GM21619 (cell line): ENCODE measurements around the gene ARHGAP6.
A peak's percentile ranks its signal among the peaks of the same experiment; 100 is the strongest.
"Not testable (repeated sequence)": the region's sequence is repeated elsewhere in the genome, so short reads cannot be mapped to it uniquely, and the experiment has no call there.

Source experiments
- ATAC-seq: cut with Tn5 transposase; IDR thresholded peaks from one replicate; pipeline ENCODE4 v1.9.1; 2021; ENCODE audit not compliant: unreplicated experiment

The ARHGAP6 gene

DNA sequence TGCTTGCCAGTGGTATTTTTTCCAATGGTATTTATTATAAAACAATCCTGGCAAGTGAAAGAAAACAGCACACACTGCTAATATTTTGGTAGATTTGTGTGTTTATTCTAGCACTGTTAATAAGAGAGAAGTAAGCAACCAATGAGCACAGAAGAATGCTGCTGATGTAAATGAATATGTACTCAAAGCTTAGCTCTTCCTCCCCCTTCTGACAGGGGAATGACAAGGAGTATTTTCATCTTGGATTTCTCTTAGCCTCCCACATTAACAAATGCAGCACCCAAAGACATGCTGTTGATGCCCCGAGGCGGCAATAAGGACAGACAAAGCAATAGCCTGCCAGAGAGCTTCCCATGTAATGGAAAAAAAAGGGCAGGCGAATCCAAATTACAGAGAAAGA, 18.6 kb downstream of the ARHGAP6 start:
- ATAC-seq, result no peak

DNA sequence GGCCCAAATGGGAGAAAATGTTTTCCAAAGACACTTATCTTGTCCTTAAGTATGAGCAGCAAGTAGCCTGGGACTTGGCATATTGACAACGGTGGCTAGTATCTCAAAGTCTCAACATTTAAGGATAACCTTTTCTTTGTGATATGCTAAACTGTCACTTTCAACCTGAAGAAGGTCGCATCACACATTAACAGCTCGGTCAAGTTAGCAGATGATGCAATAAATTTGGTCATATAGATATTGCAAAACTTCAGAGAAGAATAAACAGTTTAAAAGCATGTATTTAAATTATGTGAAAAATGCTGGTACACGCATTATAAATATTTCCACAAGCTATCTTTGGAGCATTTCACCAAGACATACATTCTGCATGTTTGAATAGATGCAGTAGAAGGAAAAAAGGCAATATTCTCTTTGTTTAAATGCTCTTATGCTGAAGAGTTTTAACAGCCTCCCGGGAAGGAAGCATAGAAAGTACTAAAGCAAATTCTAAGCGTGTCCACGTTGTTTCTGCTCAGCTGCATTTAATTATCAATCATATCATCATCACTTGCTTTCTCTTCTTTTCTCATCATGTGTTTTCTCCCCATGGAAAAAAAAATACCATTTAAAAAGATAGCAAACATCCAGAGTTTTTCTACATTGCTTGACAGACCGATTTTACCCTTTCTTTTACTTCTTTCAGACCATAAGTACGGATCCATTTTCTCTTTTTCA, 24.2 kb downstream of the ARHGAP6 start:
- no peak for ATAC-seq

DNA sequence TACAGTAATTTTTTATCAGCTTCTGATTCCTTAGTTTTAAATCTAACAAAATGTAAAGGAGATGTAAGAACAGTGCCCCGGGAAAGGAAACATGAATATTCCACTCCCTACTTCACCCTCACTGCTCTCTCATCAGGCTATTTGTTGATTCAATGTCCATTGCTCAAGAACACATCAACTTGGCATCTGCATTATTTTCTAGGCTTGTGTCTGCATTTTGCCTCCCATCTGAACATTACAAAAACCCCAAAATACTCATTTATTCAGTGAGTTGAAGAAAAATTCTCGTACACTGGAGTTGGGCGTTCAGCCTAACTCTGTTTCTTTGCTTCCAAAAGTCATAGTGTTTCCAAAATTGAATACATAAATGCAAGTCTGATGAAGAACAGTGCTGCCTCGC, 25.6 kb downstream of the ARHGAP6 start:
- no peak for ATAC-seq

DNA sequence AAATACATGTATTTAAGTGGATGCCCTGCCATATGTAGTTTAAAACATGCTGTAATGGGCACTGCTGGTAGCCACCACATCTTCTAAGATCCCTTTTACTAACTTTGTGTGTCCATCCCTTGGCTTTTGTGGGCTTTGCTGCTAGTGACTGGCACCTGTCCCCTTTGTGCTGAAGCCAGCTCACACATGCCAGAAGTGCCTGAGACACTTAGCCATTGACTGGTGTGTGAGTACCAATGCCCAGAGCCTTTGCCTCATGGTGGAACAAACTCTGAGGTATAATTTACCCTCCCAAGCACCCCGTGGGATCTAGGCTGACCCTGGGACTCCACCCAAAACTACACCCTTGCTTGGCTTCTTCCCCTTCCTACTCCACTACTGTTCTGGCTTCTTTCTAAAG, 33.0 kb downstream of the ARHGAP6 start:
- no peak for ATAC-seq

DNA sequence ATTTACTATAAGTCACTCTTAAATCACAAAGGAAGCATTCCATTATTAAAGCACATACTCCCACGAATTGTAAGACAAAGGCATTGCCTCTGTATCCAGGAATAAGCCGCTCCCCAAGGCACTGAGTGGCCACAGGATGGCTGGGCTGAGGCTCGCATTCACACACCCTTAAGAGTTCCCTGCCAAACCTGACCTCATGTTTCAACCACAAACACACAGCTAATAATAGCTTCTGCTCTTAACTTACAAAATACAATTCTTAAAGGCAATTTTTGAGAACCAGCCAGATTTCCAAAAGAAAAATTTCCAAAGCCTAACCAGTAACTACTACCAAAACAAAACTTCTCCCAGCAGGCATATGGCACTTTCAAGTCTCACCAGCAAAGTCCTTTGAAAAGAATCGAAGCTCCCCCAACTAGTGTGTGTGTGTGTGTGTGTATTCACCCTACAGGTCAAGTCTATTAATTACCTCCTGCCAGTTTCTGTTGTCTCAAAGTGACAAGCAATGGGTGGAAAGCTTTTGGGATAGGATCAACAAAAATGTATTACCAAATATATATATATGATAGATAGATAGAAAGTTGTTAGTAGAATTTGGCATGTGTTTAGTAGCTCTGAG, 36.0 kb downstream of the ARHGAP6 start:
- peak; percentile 67 for ATAC-seq

DNA sequence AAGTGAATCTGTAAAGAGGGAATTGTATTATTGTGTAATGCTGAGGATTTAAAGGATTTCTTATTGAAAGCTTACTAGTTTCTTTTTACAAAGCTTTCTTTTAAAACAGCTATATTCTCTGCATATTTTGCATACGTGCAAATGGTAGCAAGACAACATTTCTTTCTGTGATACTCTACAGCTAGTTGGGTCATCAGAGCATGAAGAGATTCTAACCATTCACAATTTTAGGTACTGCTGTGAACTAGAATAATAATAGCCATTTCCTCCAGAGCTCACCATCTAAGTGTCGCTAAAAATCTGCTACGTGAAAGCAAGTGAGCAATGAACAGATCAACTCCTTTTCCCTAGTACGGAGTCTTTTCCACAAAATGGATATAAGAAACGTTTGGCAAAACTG, 37.3 kb downstream of the ARHGAP6 start:
- no peak for ATAC-seq

DNA sequence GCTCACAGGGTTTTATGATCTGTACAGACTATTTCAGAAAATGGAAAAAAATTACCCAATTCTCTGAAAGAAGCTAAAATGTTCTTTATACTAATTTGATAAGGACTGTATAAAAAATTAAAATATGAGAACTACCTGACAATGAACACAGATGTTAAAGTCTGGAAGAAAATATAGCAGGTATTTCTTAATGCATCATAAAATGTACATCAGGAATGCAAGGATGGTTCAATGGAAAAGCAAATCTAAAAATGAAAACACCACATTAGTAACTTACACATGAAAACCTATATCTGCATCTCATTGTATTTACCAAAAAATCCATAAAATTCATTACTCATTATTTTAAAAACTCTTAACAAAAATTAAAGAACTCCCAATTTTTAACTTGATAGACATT, 39.4 kb downstream of the ARHGAP6 start:
- ATAC-seq, result no peak

DNA sequence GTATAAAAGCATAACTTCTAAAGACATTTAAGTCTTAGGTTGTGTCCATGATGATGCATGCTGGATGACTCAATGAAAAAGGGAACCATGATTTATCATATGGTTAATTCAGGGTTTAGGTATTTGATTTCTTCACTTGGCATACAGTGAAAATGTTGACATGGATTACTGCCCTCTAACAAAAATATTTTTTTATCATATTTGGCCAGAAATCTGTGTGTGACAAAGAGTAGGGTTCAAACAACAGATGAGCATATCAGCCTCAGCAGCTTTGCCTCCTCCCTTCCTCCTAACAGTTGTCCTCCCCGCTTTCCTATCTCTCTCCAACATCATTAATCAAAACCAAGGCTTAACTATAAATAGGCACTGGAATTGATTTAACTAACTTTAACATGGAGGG, 46.3 kb downstream of the ARHGAP6 start:
- ATAC-seq, result no peak

DNA sequence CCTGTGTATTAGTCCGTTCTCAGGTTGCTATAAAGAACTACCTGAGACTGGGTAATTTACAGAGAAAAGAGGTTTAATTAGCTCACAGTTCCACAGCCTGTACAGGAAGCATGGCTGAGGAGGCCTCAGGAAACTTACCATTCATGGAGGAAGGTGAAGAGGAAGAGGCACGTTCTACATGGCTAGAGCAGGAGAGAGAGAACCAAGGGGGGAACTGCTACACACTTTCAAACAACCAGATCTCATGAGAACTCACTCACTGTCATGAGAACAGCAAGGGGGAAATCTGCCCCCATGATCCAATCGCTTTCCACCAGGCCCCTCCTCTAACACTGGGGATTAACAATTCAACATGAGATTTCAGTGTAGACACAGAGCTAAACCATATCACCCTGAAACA, 51.5 kb downstream of the ARHGAP6 start:
- ATAC-seq, result not testable (repeated sequence)

DNA sequence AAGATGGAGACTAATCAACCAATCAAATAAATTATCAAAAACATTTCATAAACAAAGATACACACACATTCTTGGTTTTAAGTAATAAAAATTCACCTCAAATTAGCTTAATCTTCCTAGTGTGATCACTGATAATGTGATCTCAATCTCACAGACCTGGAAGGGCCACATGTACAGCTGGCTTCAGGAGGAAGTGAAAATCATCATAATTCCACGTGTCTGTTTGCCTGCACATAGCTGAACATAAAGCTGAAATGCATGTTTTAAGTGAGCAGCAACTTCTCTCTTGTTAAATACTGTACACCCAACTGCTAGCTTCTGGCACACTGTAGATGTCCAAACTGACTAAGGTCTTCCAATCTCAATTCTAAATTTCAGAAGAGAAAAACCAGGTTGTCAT, 53.8 kb downstream of the ARHGAP6 start:
- no peak for ATAC-seq

DNA sequence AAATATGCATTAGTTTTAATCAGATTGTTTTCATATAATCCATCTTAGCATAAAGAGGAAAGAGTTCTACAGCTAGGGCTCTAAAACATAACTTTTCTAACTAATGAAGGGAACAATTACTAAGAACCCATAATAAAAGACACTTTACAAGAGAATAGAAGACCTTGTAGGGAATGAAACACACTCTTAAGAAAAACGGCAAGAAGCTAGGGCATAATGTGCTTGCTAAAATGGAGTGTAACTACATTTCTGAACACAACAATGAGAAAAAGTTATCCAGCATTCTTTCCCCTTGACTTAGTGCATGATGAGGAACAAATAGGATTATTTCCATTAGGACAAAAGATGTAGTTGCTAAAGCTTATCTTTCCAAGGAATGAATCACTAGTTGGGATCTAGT, 54.6 kb downstream of the ARHGAP6 start:
- ATAC-seq, result no peak

DNA sequence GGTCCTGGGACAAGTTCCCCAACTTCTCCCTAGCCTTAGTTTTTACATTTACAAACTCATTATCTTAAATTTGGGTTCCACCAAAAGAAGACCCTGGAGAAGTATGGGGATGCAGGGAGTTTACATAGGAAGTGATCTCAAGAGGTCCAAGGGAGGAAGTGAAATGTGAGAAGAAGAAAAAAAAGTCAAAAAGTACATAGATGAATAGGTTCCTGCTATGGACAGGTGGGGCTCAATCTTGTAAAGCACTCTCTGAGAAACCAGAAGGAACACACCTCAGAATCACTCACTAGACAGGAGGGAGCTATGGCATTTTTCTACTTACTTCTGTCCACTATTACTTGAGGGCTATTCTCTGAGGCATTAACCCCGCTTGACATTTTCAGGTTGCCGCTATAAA, 56.6 kb downstream of the ARHGAP6 start:
- ATAC-seq, result no peak

DNA sequence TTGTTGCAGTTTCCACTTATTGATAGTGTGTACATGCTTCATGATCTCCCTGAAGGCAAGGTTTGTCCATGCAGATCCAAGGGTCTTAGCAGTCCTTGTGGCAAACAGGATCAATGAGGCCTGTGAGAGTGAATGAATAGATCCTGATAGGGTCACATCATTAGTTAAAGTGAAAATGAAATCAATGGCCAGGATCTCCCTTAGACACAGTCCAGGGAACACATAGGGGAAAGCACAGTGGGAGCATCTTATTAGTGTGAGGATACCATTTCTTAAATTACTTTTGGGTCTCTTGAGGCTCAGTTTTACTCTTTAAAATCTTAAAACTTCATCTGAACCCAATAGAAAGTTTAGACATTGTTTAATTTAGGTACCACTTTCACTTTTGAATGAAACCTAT, 59.3 kb downstream of the ARHGAP6 start:
- ATAC-seq, result no peak

DNA sequence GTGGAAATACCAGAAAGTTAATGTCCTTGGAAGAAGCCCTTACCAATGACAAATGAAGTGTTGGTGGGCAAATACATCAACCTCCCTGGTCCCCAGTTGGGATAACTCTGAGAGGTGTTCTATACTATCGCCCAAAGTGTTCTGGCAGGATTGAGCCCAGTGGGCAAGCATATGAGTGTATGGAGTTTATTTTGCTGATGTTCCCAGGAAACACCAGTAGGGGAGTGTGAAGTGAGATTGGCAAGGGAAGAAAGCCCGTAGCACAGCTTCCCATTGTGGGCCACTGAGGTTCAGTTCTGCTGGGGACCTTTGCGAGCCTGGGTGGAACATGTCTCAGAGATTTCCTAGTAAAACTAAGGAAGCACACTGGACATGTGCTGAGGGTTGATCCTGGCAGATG, 65.1 kb downstream of the ARHGAP6 start:
- no peak for ATAC-seq

DNA sequence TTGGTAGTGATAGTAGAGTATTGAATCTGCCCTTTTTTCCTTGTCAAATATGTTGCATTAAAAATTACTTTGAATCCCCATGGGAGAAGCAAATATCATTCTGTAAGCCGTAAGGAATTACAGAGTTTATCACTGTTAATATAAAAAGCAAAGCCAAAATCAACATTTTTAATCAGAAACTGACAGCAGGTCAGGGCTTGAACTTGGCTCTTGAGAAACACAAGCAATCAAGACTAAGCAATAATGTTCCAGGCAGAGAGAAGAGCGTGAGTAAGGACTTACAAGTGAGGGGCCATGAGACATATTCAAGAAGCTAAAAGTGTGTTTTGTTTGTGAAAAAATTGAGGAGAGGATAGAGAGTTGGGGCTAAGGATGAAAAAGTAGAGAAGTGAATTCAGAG, 68.2 kb downstream of the ARHGAP6 start:
- no peak for ATAC-seq

DNA sequence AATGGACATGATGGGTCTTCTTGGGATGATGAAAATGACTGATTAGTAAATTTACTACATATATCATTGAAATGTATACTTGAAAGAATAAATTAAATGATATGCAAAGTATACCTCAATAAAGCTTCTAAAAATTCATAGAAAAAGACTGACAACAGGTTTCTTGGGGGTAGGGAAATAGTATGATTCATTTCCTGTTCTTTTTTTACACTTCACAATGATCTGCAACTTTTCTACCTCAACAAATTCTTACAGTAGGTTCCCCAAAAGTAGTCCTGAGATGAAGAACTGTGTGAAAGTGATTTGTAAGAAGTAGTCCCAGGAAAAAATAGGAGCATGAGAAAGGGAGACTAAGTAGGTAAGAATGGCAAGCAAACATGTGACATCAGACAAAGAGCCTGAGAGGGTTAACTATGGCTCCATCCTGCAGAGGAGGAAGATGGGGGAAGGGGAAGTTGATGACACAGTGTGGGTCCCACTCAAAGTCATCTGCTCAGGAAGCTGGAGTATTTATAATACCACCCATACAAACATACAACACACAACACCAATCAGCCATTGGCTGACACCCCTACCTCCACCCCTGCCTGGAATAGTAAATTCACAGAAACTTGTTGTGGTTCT, 73.9 kb downstream of the ARHGAP6 start:
- ATAC-seq, result no peak

DNA sequence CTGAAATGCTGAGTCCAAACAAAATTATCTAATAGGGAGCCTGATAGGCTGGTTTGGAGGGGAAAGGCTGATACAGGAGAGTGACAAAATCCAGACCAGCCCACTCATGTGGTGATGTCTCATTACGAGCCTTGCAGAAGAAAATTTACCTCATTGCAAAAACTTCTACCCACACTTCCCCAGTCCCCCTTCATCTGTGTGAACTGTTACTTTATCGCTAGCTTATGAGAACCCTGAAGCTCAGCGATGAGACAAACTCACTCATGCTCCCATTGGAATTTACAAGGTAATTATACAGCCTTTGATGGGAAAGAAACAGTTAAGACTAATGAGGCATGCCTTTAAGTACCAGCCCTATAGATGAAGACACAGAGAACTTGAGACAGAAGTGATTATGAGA, 76.1 kb downstream of the ARHGAP6 start:
- ATAC-seq, result no peak

DNA sequence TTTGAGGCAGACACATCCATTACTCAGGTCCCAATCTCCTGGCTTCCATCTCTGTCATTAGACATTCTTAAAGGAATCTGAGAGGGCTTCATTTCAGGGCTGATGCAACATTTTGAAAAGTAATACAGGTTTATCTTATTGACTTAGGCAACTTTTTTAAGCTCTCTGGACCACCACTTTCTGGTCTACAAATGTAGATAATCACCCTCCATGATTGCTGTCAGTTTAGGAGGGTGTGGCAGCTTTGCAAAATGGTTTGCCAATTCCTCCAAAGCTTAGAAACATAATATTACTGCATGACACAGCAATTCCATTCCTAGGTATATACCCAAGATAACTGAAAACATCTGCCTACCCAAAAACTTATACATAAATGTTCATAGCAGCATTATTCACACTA, 77.6 kb downstream of the ARHGAP6 start:
- no peak for ATAC-seq

DNA sequence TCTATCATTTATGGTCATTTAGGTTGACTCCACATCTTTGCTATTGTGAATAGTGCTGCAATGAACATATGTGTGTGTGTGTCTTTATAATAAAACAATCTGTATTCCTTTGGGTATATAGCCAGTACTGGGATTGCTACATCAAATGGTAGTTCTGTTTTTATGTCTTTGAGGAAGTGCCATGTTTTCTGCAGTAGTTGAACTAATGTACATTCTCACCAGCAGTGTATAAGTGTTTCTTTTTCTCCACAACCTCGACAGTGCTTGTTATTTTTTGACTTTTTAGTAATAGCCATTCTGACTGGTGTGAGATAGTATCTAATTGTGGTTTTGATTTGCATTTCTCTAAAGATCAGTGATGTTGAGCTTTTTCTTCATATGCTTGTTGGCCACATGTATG, 80.5 kb downstream of the ARHGAP6 start:
- no peak for ATAC-seq

DNA sequence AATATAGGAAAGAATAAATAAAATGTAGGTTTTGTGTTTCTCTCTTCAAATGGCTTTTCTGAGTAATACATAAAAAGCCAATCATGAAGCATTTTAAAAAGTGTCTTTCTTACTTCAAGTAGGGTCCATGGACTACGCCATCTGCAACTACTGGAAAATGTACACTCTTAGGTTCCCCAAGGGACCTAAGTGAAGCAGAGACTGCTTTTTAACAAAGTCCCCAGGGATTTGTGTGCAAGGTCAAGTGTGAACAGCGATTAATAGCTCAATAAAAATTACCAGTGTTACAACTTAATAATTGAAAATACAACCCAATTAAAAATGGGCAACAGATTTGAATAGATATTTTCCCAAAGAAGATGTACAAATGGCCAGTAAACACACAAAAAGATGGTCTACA, 84.9 kb downstream of the ARHGAP6 start:
- ATAC-seq, result no peak

DNA sequence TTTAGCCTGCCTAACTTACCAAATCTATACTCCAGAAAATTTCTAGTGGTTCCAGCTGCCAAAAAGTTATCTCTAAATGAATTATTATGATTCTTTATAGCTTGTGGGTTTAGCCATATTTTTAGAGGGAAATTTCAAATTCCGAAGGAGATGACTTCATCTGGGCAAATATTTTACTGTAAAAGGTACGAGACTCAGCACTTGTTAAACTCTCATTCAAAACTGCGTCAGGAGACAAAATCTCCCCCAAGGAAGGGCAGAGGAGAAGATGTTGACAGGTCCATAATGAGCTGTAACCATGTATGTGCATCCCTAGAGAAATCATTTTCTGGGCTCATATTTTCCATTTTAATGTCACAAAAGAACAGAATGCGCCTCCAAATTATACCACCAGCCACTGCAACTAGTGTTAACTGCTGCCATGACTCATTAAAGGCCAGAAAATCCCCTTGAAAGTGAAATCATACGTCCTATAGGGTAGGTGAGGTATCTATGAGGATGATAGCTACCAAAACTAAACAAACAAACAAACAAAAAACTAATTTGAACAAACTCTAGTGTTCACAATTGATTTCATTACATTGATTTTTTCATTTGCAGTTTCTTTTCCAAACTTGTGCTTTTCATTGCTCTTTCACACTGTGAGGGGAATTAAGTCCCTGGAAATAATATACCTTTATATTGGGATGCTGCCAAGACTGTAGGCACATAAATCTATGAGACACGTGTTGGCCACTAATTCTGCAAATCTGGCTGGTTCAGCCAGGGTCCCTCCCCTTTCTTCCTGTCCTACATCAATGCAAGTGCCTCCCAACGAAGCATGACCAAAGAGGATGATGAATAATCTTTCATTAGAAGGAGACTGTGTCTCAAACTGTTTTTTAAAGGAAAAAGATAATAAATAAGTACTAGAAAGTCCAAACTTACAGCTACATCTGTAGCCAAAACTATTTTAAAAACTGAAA, 85.8 kb downstream of the ARHGAP6 start:
- no peak for ATAC-seq
